DOHH2 (cell line): ENCODE measurements around the gene TYW3.

Source experiments
- H3F3A ChIP-seq: fragments of 200-600 bp; sonication (generic), shearing (Covaris generic); 2 replicates; pipeline ENCODE4 v1.6.0; 2016; ENCODE audit warnings: antibody characterized with exemption, mild to moderate bottlenecking; ENCODE audit not compliant: control insufficient read depth, insufficient read depth
- H3K27ac ChIP-seq: fragments of 200-600 bp; sonication (generic); 2 replicates; pipeline ENCODE4 v1.5.1; 2014; ENCODE audit warnings: low read depth, mild to moderate bottlenecking, low read length, moderate library complexity
- H3K27me3 ChIP-seq: fragments of 200-600 bp; sonication (generic); 2 replicates; pipeline ENCODE4 v1.6.1; 2014; ENCODE audit warnings: mild to moderate bottlenecking, low read length, mixed read lengths; ENCODE audit not compliant: control insufficient read depth
- H3K36me3 ChIP-seq: fragments of 200-600 bp; sonication (generic); 2 replicates; pipeline ENCODE4 v1.6.1; 2014; ENCODE audit warnings: mild to moderate bottlenecking, low read length, moderate library complexity, mixed read lengths; ENCODE audit not compliant: control insufficient read depth
- H3K4me1 ChIP-seq: fragments of 200-600 bp; sonication (generic); 2 replicates; pipeline ENCODE4 v1.6.1; 2014; ENCODE audit warnings: mild to moderate bottlenecking, low read length, mixed read lengths; ENCODE audit not compliant: control insufficient read depth
- H3K4me2 ChIP-seq: fragments of 200-600 bp; sonication (generic); 2 replicates; pipeline ENCODE4 v1.6.0; 2014; ENCODE audit warnings: mild to moderate bottlenecking, low read length, moderate library complexity
- H3K4me3 ChIP-seq: fragments of 200-600 bp; sonication (generic); 2 replicates; pipeline ENCODE4 v1.5.1; 2014; ENCODE audit warnings: mild to moderate bottlenecking, low read length, mixed read lengths
- H3K79me2 ChIP-seq: fragments of 200-600 bp; sonication (generic); 2 replicates; pipeline ENCODE4 v1.6.1; 2014; ENCODE audit warnings: mild to moderate bottlenecking, low read length, mixed read lengths; ENCODE audit not compliant: control insufficient read depth
- H3K9me2 ChIP-seq: fragments of 200-600 bp; sonication (generic); replicated peaks from 2 replicates; pipeline ENCODE4 v1.6.1; 2014; ENCODE audit warnings: mild to moderate bottlenecking, low read length, mixed read lengths; ENCODE audit not compliant: control insufficient read depth
- H3K9me3 ChIP-seq: fragments of 200-600 bp; sonication (generic); 2 replicates; pipeline ENCODE4 v1.6.1; 2014; ENCODE audit warnings: antibody characterized with exemption, low read length, mixed read lengths; ENCODE audit not compliant: control insufficient read depth, insufficient read depth
- H4K20me1 ChIP-seq: fragments of 200-600 bp; sonication (generic); 2 replicates; pipeline ENCODE4 v1.6.0; 2014; ENCODE audit warnings: low read depth, mild to moderate bottlenecking, antibody characterized with exemption, low read length, moderate library complexity; ENCODE audit not compliant: control insufficient read depth, insufficient read depth
- EZH2phosphoT487 ChIP-seq: fragments of 200-600 bp; sonication (generic); IDR thresholded peaks from 2 replicates; pipeline ENCODE4 v1.6.1; 2017; ENCODE audit warnings: borderline replicate concordance, mild to moderate bottlenecking, antibody characterized with exemption, low read length, moderate library complexity, mixed read lengths
- TF ChIP-seq, protein P1 (sequence below): fragments of 200-600 bp; sonication (generic); IDR thresholded peaks from one replicate; pipeline ENCODE4 v1.5.1; 2014; ENCODE audit warnings: antibody characterized with exemption, mild to moderate bottlenecking, low read depth, low read length; ENCODE audit not compliant: poor library complexity, severe bottlenecking

TYW3 gene

DNA sequence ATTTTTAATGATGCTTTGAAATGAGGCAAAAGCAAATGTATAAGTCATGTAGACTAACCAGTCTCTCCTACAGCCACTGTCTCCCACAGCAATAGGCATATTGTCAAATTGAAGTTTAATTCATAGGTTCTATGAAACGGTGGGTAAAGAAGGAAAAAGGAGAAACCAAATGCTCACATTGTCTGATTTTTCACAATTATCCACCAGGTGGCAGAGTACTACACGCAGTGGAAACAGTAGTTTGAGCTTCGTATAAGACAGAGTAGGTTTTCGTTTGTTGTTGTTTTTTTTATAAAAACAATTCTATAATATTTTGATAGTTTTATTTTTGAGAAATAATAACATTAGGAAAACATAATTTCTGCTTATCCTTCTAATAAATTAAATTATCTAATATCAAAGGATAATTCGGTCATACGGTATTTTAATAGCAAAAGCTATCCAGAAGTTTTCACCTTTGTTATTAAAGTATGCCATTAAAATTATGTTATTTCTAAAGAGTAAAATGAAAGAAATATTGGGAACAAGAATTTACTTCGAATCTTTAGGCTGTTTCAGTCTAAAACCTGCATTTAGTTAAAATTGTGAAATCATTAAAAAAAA, 39.1 kb downstream of the TYW3 start:
- no peak for TF ChIP-seq EZH2phosphoT487
- TF ChIP-seq, protein P1, sequence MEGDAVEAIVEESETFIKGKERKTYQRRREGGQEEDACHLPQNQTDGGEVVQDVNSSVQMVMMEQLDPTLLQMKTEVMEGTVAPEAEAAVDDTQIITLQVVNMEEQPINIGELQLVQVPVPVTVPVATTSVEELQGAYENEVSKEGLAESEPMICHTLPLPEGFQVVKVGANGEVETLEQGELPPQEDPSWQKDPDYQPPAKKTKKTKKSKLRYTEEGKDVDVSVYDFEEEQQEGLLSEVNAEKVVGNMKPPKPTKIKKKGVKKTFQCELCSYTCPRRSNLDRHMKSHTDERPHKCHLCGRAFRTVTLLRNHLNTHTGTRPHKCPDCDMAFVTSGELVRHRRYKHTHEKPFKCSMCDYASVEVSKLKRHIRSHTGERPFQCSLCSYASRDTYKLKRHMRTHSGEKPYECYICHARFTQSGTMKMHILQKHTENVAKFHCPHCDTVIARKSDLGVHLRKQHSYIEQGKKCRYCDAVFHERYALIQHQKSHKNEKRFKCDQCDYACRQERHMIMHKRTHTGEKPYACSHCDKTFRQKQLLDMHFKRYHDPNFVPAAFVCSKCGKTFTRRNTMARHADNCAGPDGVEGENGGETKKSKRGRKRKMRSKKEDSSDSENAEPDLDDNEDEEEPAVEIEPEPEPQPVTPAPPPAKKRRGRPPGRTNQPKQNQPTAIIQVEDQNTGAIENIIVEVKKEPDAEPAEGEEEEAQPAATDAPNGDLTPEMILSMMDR, result peak; percentile 62
- Histone ChIP-seq H3K79me2 (no peaks in the 10 kb centered on the region), H3K27me3 (no peaks in the 10 kb centered on the region), H4K20me1 (no peaks in the 10 kb centered on the region), H3K4me2 (no peak overlapping the region), H3K27ac (no peak overlapping the region), H3K9me3 (no peaks in the 10 kb centered on the region), H3K4me3 (no peak overlapping the region), H3K9me2 (no peaks in the 10 kb centered on the region), H3K36me3 (no peaks in the 10 kb centered on the region; the same call in 1 of the 2 replicates), H3K4me1 (no peaks in the 10 kb centered on the region), H3F3A (no peaks in the 10 kb centered on the region)

DNA sequence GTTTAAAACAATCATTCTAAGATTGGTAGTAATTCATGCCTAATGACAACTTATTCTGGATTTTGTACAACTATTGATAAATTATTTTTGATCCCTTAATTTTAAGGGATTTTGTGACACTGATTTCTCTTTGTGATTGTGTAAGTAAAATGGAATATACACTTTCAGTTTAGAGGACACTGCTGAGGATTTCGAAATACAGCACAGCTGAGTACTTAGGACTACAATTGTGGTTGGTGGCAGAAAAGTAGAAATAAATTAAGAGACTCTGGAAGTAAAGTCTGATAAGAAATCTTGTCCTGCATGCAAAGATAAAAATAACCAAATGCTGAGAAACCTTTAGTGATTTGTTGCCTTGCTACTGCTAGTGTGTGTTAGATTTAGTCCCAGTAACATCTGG, 40.0 kb downstream of the TYW3 start:
- H3K79me2 ChIP-seq, result no peaks in the 10 kb centered on the region
- no peaks in the 10 kb centered on the region for H3K4me1 ChIP-seq
- H3K4me2 ChIP-seq, result no peak overlapping the region

DNA sequence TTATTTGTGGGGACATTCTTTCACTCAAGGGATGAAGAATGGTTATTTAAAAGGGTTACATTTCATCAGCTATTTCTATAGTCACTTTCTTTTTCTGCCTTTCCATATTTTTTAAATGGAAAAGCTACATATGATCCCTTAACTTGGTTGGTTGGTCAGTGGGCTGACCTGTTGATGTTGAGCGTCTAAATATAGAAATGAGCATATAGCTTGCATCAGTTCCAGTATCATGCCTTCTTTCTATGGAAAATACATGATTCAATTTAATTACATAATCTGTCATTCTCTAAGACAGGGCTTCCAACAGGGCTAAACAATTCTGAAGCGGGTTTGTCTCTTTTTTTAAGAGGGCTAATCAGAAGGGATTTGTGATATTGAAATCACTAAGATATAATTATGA, 40.6 kb downstream of the TYW3 start:
- Histone ChIP-seq H4K20me1 (no peaks in the 10 kb centered on the region), H3K27ac (no peak overlapping the region), H3F3A (no peaks in the 10 kb centered on the region), H3K36me3 (no peaks in the 10 kb centered on the region), H3K4me2 (no peak overlapping the region), H3K27me3 (no peaks in the 10 kb centered on the region), H3K9me3 (no peaks in the 10 kb centered on the region), H3K4me3 (no peak overlapping the region), H3K4me1 (no peaks in the 10 kb centered on the region), H3K79me2 (no peaks in the 10 kb centered on the region), H3K9me2 (no peaks in the 10 kb centered on the region)
- TF ChIP-seq, protein P1, result no peak
- no peak for TF ChIP-seq EZH2phosphoT487

More for the DNA sequence above, 40.0 kb downstream of the TYW3 start:
- H3K9me2 ChIP-seq, result no peaks in the 10 kb centered on the region
- no peaks in the 10 kb centered on the region for H4K20me1 ChIP-seq
- no peak overlapping the region for H3K4me3 ChIP-seq
- no peak for TF ChIP-seq EZH2phosphoT487
- TF ChIP-seq, protein P1, result no peak
- H3K27ac ChIP-seq, result no peak overlapping the region
- no peaks in the 10 kb centered on the region for H3K36me3 ChIP-seq
- no peaks in the 10 kb centered on the region for H3K9me3 ChIP-seq
- no peaks in the 10 kb centered on the region for H3K27me3 ChIP-seq
- no peaks in the 10 kb centered on the region for H3F3A ChIP-seq
